Liver (tissue), 3 donors: ENCODE data around the gene KCNMA1.

ENCODE experiments used
- ATF3 ChIP-seq: IDR thresholded peaks from 2 replicates; pipeline ENCODE4 v1.6.1; 2016; ENCODE audit warnings: antibody characterized with exemption
- CTCF ChIP-seq: fragments of 150-350 bp; IDR thresholded peaks from 2 replicates; pipeline ENCODE4 v1.5.1; 2017; ENCODE audit warnings: improper control_type of control experiment, low read depth, low read length; ENCODE audit not compliant: missing input control
- EGR1 ChIP-seq, 2 donors: IDR thresholded peaks; 2 replicates each; pipeline ENCODE4 v1.6.1; 2016 to 2018; ENCODE audit warnings: antibody characterized with exemption in 2 of 2, low read depth in 2 of 2
- FOXA1 ChIP-seq: IDR thresholded peaks from 2 replicates; pipeline ENCODE4 v1.6.1; 2016; ENCODE audit warnings: antibody characterized with exemption
- GABPA ChIP-seq, 2 donors: IDR thresholded peaks in 1 of 2; conservative IDR thresholded peaks in 1 of 2; 2 replicates each; pipeline ENCODE4 v1.6.1; 2016; ENCODE audit warnings: antibody characterized with exemption in 2 of 2, mild to moderate bottlenecking in 1 of 2, moderate library complexity in 1 of 2
- JUND ChIP-seq, 2 donors: IDR thresholded peaks; 2 replicates each; pipeline ENCODE4 v1.6.1; 2016; ENCODE audit warnings: antibody characterized with exemption in 2 of 2
- MAX ChIP-seq: IDR thresholded peaks from 2 replicates; pipeline ENCODE4 v1.6.1; 2016; ENCODE audit warnings: antibody characterized with exemption
- NR2F2 ChIP-seq: IDR thresholded peaks from 2 replicates; pipeline ENCODE4 v1.6.1; 2016; ENCODE audit warnings: antibody characterized with exemption
- RAD21 ChIP-seq, 2 donors: IDR thresholded peaks; 2 replicates each; pipeline ENCODE4 v1.6.1; 2016; ENCODE audit warnings: antibody characterized with exemption in 2 of 2, mild to moderate bottlenecking in 2 of 2
- REST ChIP-seq: IDR thresholded peaks from 2 replicates; pipeline ENCODE4 v1.6.1; 2016; ENCODE audit warnings: antibody characterized with exemption, mild to moderate bottlenecking
- RXRA ChIP-seq, 2 donors: IDR thresholded peaks; 2 replicates each; pipeline ENCODE4 v1.6.1; 2017 to 2018; ENCODE audit warnings: antibody characterized with exemption in 2 of 2, mild to moderate bottlenecking in 1 of 2
- SP1 ChIP-seq: IDR thresholded peaks from 2 replicates; pipeline ENCODE4 v1.6.1; 2018; ENCODE audit warnings: antibody characterized with exemption, mild to moderate bottlenecking
- TAF1 ChIP-seq: conservative IDR thresholded peaks from 2 replicates; pipeline ENCODE4 v1.6.1; 2016; ENCODE audit warnings: antibody characterized with exemption, mild to moderate bottlenecking
- ZBTB33 ChIP-seq: IDR thresholded peaks from 2 replicates; pipeline ENCODE4 v1.6.1; 2016; ENCODE audit warnings: antibody characterized with exemption
- donor health status: healthy.
- donor health status: healthy.

- no peak for TF ChIP-seq CTCF
- TF ChIP-seq RXRA (IDR thresholded peaks at IDR 0.05), result no peak
- TF ChIP-seq MAX, result no peak
- no peak for TF ChIP-seq ZBTB33
- no peak for TF ChIP-seq EGR1 (IDR thresholded peaks at IDR 0.05; ENCODE audit: low read depth in 2 of 2)
- no peak for TF ChIP-seq ATF3
- no peak for TF ChIP-seq NR2F2
- no peak for TF ChIP-seq GABPA (IDR thresholded peaks at IDR 0.05 in 1 of 2, conservative IDR thresholded peaks at IDR 0.05 in 1 of 2)
- no peak for TF ChIP-seq TAF1
- TF ChIP-seq REST, result no peak
- no peak for TF ChIP-seq RAD21 (IDR thresholded peaks at IDR 0.05)
- no peak for TF ChIP-seq SP1
- no peak for TF ChIP-seq JUND (IDR thresholded peaks at IDR 0.05)
- no peak for TF ChIP-seq FOXA1
Observed at GRCh38 chr10:77512219-77512578, 125.4 kb downstream of the KCNMA1 start.
